Stimulated activated CD8-positive, alpha-beta memory T cell treated with anti-CD3 and anti-CD28 coated beads, Interleukin-12 subunit alpha, Interleukin-12 subunit beta, amount 100 ng/mL, for 24 hours (primary cell): ENCODE data around the gene WDR70.
"Not testable (repeated sequence)": the region's sequence is repeated elsewhere in the genome, so short reads cannot be mapped to it uniquely, and the experiment has no call there.

Source experiments
- DNase-seq: peaks from one replicate; pipeline ENCODE4 v3.0.0-alpha.2; 2020; ENCODE audit errors: extremely low read depth

WDR70 gene

DNA sequence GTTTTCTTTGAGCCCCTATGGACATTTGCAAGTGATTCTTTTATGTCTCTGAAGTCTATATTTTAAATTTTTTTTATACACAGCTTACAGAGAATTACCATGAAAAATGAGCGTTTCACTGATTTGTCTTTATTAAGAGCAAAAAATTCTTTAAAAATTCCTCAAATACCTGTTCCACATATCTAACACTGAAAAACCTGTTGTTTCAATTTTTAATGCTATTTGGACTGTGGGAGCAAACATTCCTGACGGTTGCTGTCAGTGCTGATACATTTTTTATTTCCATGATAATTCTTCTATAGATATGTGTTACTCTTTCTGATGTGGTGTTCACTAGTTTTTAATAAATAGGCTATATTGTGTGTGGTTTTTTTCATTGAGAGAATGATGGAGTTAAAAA, 261.0 kb downstream of the WDR70 start:
- no peak for DNase-seq

DNA sequence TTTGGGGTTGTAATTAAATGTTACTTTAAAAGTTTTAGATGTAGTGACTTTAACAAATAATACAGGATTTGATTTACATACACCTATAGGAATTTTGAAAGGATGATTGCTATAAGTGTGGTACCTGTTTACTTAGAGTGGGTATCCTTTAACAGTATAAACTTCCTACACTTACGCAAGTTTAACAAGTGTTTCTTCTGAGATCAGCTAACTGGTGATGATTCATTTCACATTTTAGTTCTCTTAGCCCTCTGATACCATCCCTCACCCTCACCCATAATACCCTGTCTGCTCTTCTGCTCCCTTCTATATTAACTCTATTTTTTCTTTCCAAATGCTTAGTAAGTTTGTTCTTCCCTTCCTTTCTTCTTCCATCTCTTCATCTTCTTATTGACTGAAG, 262.8 kb downstream of the WDR70 start:
- DNase-seq, result no peak

- DNase-seq, result no peak
Measured at GRCh38 chr5:37645707-37646106, 266.6 kb downstream of the WDR70 start.

GRCh38 chr5:37654566-37654965, 275.4 kb downstream of the WDR70 start:
- not testable (repeated sequence) for DNase-seq

DNA sequence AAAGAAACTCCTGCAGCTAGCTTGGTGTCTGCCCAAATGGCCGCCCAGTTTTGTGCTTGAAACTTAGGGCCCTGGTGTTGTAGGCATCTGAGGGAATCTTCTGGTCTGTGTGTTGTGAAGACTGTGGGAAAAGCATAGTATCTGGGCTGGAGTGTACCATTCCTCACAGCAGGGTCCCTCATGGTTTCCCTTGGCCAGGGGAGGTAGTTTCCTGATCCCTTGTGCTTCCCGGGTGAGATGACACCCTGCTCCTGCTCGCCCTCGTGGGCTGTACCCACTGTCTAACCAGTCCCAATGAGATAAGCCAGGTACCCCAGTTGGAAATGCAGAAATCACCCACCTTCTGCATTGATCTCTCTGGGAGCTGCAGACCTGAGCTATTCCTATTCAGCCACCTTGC, 277.9 kb downstream of the WDR70 start:
- DNase-seq, result no peak

GRCh38 chr5:37658440-37658839, 279.3 kb downstream of the WDR70 start:
- no peak for DNase-seq

DNA sequence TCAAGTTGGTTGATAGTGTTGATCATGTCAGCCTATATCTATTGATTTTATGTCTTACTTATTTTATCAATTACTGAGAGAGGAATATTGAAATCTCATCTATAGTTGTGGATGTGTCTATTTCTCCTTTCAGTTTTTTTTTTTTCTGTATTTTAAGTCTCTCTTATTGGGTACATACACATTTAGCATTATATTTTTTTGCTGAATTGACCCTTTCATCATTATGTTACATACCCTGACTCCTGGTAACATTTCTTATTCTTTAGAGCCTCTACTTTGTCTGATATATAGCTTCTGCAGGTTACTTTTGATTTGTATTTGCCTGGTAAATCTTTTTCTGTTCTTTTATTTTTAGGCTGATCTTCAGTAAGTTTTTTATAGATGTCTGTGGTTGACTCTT, 281.2 kb downstream of the WDR70 start:
- DNase-seq, result no peak

DNA sequence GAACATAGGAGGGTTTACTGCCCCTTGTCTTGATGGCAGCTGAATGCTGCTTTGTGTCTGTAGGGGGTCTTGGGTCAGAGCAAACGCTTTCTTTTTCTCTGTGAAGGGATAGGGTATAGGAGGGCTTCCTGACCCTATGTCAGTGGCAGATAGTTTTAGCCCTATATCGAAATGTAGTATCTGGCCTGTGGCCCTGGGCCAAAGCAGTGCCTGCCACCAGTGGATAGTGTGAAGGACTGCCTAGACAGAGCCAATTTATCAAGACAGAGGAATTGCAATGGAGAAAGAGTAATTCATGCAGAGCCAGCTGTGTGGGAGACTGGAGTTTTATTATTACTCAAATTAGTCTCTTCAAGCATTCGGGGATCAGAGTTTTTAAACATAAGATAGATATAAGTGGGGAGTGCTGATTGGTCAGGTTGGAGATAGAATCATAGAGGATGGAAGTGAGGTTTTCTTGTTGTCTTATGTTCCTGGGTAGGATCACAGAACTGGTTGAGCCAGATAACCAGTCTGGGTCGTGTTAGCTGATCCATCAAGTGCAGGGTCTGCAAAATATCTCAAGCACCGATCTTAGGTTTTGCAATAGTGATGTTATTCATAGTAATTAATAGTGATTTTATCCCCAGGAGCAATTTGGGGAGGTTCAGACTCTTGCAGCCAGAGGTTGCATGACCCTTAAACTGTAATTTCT, 282.3 kb downstream of the WDR70 start:
- DNase-seq, result no peak

- DNase-seq, result no peak
Measured at GRCh38 chr5:37661951-37662350, 282.8 kb downstream of the WDR70 start.

- DNase-seq, result no peak
Measured at GRCh38 chr5:37662362-37662761, 283.2 kb downstream of the WDR70 start.

GRCh38 chr5:37662789-37663485, 283.8 kb downstream of the WDR70 start:
- DNase-seq, result no peak

DNA sequence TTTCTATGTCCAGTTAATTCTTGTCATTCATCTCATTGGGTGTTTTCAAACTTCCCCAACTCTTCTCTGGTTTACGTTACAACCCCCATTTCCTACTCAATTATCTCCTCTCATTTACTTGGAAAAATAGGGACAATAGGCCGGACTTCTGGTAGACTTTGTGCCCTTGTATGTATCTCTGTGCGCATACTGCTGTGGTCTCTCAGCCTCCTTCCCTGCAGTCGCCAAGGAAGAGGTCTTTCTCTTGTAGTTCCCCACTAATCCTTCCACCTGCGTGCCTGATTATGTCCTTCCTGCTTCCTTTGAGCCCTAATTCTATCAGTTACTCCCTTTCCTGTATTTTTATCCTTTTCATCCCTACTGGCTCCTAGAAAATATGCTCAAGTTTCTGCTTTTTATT, 284.4 kb downstream of the WDR70 start:
- no peak for DNase-seq

DNA sequence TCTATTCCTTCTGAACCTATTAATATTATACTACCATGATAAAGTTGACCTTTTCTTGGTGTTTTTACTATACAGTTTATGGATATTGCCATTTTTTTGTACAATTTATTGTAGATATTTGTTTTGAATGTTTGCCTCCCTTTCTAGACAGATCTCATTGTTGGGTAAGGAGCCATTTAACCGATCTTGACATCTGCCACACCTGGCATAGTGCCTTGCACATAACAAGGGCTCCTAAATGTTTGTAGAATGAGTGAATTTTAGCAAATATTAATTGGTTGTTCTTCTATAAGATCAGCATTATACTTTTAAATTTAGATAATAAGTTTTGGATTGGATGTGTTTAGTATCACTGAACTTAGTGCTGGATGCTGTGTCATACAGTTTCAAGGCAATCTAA, 285.4 kb downstream of the WDR70 start:
- no peak for DNase-seq

DNA sequence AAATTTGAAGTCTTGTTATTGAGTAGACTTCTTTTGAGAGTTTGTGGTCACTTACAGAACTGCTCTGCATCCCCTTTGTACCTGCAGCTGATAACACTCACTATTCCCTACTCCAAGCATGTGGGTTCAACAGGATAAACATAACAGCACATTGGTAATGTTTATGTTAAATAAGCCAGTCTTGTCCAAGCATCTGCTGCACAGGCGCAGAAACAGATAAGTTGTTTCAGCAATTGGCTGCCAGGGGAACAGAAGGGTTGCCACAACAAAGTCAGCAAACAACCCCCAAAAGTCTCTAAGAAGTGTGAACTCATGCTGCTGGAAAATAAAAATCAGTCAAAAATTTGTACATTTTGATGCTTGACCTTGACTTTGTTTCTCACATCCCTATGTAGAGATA, 286.2 kb downstream of the WDR70 start:
- DNase-seq, result no peak

GRCh38 chr5:37665889-37666288, 286.8 kb downstream of the WDR70 start:
- no peak for DNase-seq

DNA sequence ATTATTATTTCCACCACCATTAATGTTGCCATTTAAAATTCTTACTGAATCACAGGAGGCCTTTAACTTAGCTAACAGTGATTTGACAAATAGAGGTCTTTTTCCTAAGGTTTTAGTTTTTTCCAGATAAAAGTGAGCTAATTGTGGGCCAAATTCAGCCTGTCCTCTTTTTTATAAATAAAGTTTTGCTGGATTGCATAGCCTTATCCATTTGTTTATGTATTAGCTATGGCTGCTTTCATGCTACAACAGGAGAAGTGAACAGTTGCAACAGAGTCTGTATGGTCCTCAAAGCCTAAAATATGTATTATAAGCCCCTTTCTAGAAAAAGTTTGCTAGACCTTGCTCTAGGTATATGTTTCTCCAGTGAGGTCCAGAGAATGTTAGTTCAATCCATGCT, 288.3 kb downstream of the WDR70 start:
- no peak for DNase-seq

- no peak for DNase-seq
Measured at GRCh38 chr5:37667846-37668245, 288.7 kb downstream of the WDR70 start.

DNA sequence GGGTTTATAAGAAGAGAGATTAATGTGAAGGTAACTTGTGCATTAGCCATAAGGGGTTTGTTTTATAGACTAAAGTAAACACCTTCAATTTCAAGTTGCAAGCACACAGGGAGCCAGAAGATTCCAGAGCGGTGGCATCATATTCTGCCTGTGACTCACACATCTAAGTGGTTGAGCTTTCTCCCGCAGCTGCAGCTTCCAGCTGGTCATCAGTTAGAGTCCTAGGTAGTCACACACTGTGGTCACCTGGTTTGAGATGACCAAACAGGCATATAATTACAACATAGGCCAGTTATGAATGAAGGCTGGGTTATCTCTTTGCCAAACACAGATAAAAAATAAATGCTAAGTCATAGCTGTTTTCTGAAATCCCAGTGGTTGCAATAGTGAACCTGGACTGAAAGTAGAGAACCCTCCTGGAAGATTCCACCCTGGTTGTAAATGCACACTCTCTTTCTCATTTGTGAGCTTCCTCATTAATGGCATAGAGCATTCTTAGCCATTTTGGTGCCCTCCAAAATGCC, 289.5 kb downstream of the WDR70 start:
- DNase-seq, result no peak

- DNase-seq, result not testable (repeated sequence)
Measured at GRCh38 chr5:37672118-37672588, 293.0 kb downstream of the WDR70 start.

DNA sequence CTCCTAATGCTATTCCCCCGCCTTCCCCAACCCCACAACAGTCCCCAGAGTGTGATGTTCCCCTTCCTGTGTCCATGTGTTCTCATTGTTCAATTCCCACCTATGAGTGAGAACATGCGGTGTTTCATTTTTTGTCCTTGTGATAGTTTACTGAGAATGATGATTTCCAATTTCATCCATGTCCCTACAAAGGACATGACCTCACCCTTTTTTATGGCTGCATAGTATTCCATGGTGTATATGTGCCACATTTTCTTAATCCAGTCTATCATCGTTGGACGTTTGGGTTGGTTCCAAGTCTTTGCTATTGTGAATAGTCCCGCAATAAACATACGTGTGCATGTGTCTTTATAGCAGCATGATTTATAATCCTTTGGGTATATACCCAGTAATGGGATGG, 295.2 kb downstream of the WDR70 start:
- DNase-seq, result not testable (repeated sequence)

- not testable (repeated sequence) for DNase-seq
Measured at GRCh38 chr5:37679326-37679725, 300.2 kb downstream of the WDR70 start.

- not testable (repeated sequence) for DNase-seq
Measured at GRCh38 chr5:37679903-37680302, 300.8 kb downstream of the WDR70 start.

DNA sequence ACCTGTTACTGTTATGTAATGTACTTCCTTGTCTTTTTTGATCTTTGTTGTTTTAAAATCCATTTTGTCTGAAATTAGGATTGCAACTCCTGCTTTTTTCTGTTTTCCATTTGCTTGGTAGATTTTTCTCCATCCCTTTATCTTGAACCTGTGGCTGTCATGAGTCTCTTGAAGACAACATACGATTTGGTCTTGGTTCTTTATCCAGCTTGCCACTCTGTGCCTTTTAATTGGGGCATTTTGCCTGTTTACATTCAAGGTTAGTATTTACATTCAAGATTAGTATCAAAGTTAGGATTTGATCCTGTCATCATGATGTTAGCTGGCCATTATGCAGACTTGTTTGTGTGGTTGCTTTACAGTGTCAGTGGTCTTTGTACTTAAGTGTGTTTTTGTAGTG, 304.0 kb downstream of the WDR70 start:
- DNase-seq, result no peak
